Caco-2 (cell line): ENCODE data around the gene RAB3C. TPM values are rescaled to one million over a fixed set of nuclear protein-coding genes. Genes with fewer than 3 reads are reported as not detected.

ENCODE experiments used
- BruUV-seq: library from RNA; stranded (reverse); fragments of 400-500 nt; replicated peaks from 2 replicates; lab custom pipeline; 2021; lab: Mats Ljungman, UMichigan
- CTCF ChIA-PET: fragments of 300-600 bp; sonication (Branson Sonifier 250); formaldehyde crosslinking; loops from one replicate; lab custom pipeline; 2022; ENCODE audit warnings: antibody characterized with exemption; lab: Charles Lee
- POLR2A ChIA-PET: fragments of 300-600 bp; sonication (Branson Sonifier 250); formaldehyde crosslinking; loops from one replicate; lab custom pipeline; 2022; ENCODE audit warnings: antibody characterized with exemption; lab: Charles Lee
- DNase-seq, 2 experiments: peaks; one replicate each; pipeline versions ENCODE4 v3.0.0 to v3.0.0-alpha.2; 2020 to 2022
- H3K27me3 ChIP-seq: replicated peaks from 2 replicates; pipeline ENCODE4 v1.6.0; 2011; ENCODE audit warnings: low read length; ENCODE audit not compliant: control insufficient read depth, insufficient read depth
- H3K36me3 ChIP-seq: 2 replicates; pipeline ENCODE4 v1.5.1; 2011; ENCODE audit warnings: low read length; ENCODE audit not compliant: control insufficient read depth, insufficient read depth
- H3K4me1 ChIP-seq: fragments of 250-450 bp; sonication (Bioruptor Pico); 2 replicates; pipeline ENCODE4 v1.5.1; 2020; ENCODE audit warnings: mild to moderate bottlenecking
- H3K4me3 ChIP-seq: 2 replicates; pipeline ENCODE4 v1.5.1; 2011; ENCODE audit warnings: low read depth, mild to moderate bottlenecking, control low read depth, low read length
- H3K9me3 ChIP-seq: fragments of 250-450 bp; sonication (Bioruptor Pico); 2 replicates; pipeline ENCODE4 v1.5.1; 2020; ENCODE audit warnings: mild to moderate bottlenecking, moderate library complexity
- H3K27ac Mint-ChIP-seq: one replicate; pipeline ENCODE4 v1.8.0; 2022; ENCODE audit warnings: mixed read lengths; ENCODE audit not compliant: unreplicated experiment
- H3K27me3 Mint-ChIP-seq: one replicate; pipeline ENCODE4 v1.8.0; 2022; ENCODE audit warnings: mixed read lengths; ENCODE audit not compliant: insufficient read depth, unreplicated experiment
- H3K36me3 Mint-ChIP-seq: one replicate; pipeline ENCODE4 v1.8.0; 2022; ENCODE audit warnings: mild to moderate bottlenecking, mixed read lengths; ENCODE audit not compliant: insufficient read depth, unreplicated experiment
- H3K4me1 Mint-ChIP-seq: one replicate; pipeline ENCODE4 v1.8.0; 2022; ENCODE audit warnings: low read depth, mixed read lengths; ENCODE audit not compliant: unreplicated experiment
- H3K4me3 Mint-ChIP-seq: one replicate; pipeline ENCODE4 v1.8.0; 2022; ENCODE audit warnings: mild to moderate bottlenecking, moderate library complexity, mixed read lengths; ENCODE audit not compliant: unreplicated experiment
- H3K9me3 Mint-ChIP-seq: one replicate; pipeline ENCODE4 v1.8.0; 2022; ENCODE audit warnings: mixed read lengths; ENCODE audit not compliant: unreplicated experiment
- CTCF ChIP-seq, 2 experiments: fragments of 200-600 bp in 1 of 2; IDR thresholded peaks; 1 replicate in 1 of 2; 2 replicates in 1 of 2; pipeline versions ENCODE4 v1.5.1 to v1.8.0; 2011 to 2022; ENCODE audit warnings: antibody characterized with exemption in 1 of 2, control low read depth in 1 of 2, inconsistent platforms in 1 of 2, low read depth in 1 of 2, low read length in 1 of 2, mild to moderate bottlenecking in 1 of 2, moderate library complexity in 1 of 2; ENCODE audit not compliant: insufficient read depth in 1 of 2, severe bottlenecking in 1 of 2, unreplicated experiment in 1 of 2
- intact Hi-C: fragments of 100-400 bp; cut with micrococcal nuclease; formaldehyde crosslinking; loops from one replicate; pipeline ENCODE4 v1.10.0; 2022; ENCODE audit not compliant: unreplicated experiment
- total RNA-seq: library from RNA; stranded (reverse); gene quantifications from 2 replicates; pipeline ENCODE4 v1.2.3, GENCODE V29; 2022

RAB3C gene
- total RNA-seq, 1 experiment from 2014 or later = not detected

- Histone ChIP-seq H3K36me3 (no peaks in the 10 kb centered on the region), H3K27me3 (no peaks in the 10 kb centered on the region; the same call in 1 of the 2 replicates), H3K4me1 (no peaks in the 10 kb centered on the region), H3K4me3 (no peak overlapping the region), H3K9me3 (no peaks in the 10 kb centered on the region)
- H3K4me3 Mint-ChIP-seq = no peak overlapping the region
- peaks cover 6% of the 10 kb centered on the region for H3K4me1 Mint-ChIP-seq
- BruUV-seq = no TSS peak
- H3K36me3 Mint-ChIP-seq = no peaks in the 10 kb centered on the region
- ChIA-PET POLR2A (no interaction called here), CTCF (no interaction called here)
- H3K27ac Mint-ChIP-seq = no peak overlapping the region
- H3K27me3 Mint-ChIP-seq = peaks cover 9% of the 10 kb centered on the region
- H3K9me3 Mint-ChIP-seq = no peaks in the 10 kb centered on the region
- no peak for DNase-seq
- TF ChIP-seq CTCF (IDR thresholded peaks at IDR 0.05; ENCODE audit: insufficient read depth in 1 of 2, low read depth in 1 of 2, low read length in 1 of 2, severe bottlenecking in 1 of 2, unreplicated experiment in 1 of 2) = no peak
- intact Hi-C loops = loop anchor here (5.0 kb wide), 1 partner anchor 77 kb away; no protein-coding TSS in a partner anchor
Observed at GRCh38 chr5:58579781-58580180, 3.1 kb upstream of the RAB3C start.

GRCh38 chr5:58582019-58582802, 664 bp upstream of the RAB3C start:
- H3K36me3 Mint-ChIP-seq = no peaks in the 10 kb centered on the region
- peak overlapping the region; percentile 51 for H3K4me3 ChIP-seq
- no peak overlapping the region for H3K27ac Mint-ChIP-seq
- TF ChIP-seq CTCF (IDR thresholded peaks at IDR 0.05; ENCODE audit: insufficient read depth in 1 of 2, low read depth in 1 of 2, low read length in 1 of 2, severe bottlenecking in 1 of 2, unreplicated experiment in 1 of 2) = no peak
- DNase-seq = peak in 1 of 2 experiments; percentile 26
- H3K27me3 ChIP-seq = no peaks in the 10 kb centered on the region; the same call in 1 of the 2 replicates
- H3K4me1 Mint-ChIP-seq = peaks cover 6% of the 10 kb centered on the region
- peak overlapping the region; percentile 94 for H3K4me3 Mint-ChIP-seq
- H3K9me3 Mint-ChIP-seq = no peaks in the 10 kb centered on the region
- intact Hi-C loops = loop anchor here (1.0 to 5.0 kb wide), 2 partner anchors 80 to 268 kb away; no protein-coding TSS in a partner anchor
- CTCF ChIA-PET = no interaction called here
- H3K27me3 Mint-ChIP-seq = peaks cover 6% of the 10 kb centered on the region
- BruUV-seq = no TSS peak
- POLR2A ChIA-PET = no interaction called here
- H3K36me3 ChIP-seq = no peaks in the 10 kb centered on the region
- no peaks in the 10 kb centered on the region for H3K4me1 ChIP-seq
- no peaks in the 10 kb centered on the region for H3K9me3 ChIP-seq

- no peak for DNase-seq
- CTCF ChIA-PET = no interaction called here
- no peaks in the 10 kb centered on the region for H3K27me3 ChIP-seq
- peaks cover 24% of the 10 kb centered on the region for H3K4me1 Mint-ChIP-seq
- H3K4me3 ChIP-seq = no peak overlapping the region
- H3K27ac Mint-ChIP-seq = no peak overlapping the region
- no TSS peak for BruUV-seq
- TF ChIP-seq CTCF (IDR thresholded peaks at IDR 0.05; ENCODE audit: insufficient read depth in 1 of 2, low read depth in 1 of 2, low read length in 1 of 2, severe bottlenecking in 1 of 2, unreplicated experiment in 1 of 2) = no peak
- no peaks in the 10 kb centered on the region for H3K36me3 ChIP-seq
- no peaks in the 10 kb centered on the region for H3K9me3 Mint-ChIP-seq
- H3K9me3 ChIP-seq = no peaks in the 10 kb centered on the region
- H3K36me3 Mint-ChIP-seq = no peaks in the 10 kb centered on the region
- intact Hi-C loops = no loop called here
- H3K27me3 Mint-ChIP-seq = no peaks in the 10 kb centered on the region
- POLR2A ChIA-PET = no interaction called here
- no peak overlapping the region for H3K4me3 Mint-ChIP-seq
- H3K4me1 ChIP-seq = peaks cover 5% of the 10 kb centered on the region; the same call in 1 of the 2 replicates
Observed at GRCh38 chr5:58595952-58596351, 13.1 kb downstream of the RAB3C start.
